H9 (cell line): ENCODE measurements around the gene KLK2. TPM values are rescaled to one million over a fixed set of nuclear protein-coding genes. Genes with fewer than 3 reads are reported as not detected.
A peak's percentile ranks its signal among the peaks of the same experiment; 100 is the strongest.

Experiments
- DNase-seq: peaks from one replicate; pipeline ENCODE4 v3.0.0-alpha.2; 2017
- H2AFZ ChIP-seq: one replicate; pipeline ENCODE4 v1.6.1; 2013; ENCODE audit warnings: mild to moderate bottlenecking, low read length, control low read depth, moderate library complexity
- H2AK5ac ChIP-seq: 2 replicates; pipeline ENCODE4 v1.6.1; 2013; ENCODE audit warnings: low read length, control low read depth, mixed read lengths; ENCODE audit not compliant: insufficient read length
- H2BK120ac ChIP-seq: one replicate; pipeline ENCODE4 v1.6.1; 2013; ENCODE audit warnings: low read depth, mild to moderate bottlenecking, low read length, control low read depth, inconsistent platforms; ENCODE audit not compliant: poor library complexity, severe bottlenecking
- H2BK12ac ChIP-seq: 2 replicates; pipeline ENCODE4 v1.6.1; 2013; ENCODE audit warnings: low read length, control low read depth, mixed read lengths, low read depth; ENCODE audit not compliant: insufficient read length
- H2BK15ac ChIP-seq: 2 replicates; pipeline ENCODE4 v1.6.1; 2013; ENCODE audit warnings: low read depth, low read length, control low read depth
- H2BK20ac ChIP-seq: one replicate; pipeline ENCODE4 v1.6.1; 2013; ENCODE audit warnings: low read depth, mild to moderate bottlenecking, low read length, control low read depth, inconsistent platforms; ENCODE audit not compliant: poor library complexity, severe bottlenecking
- H2BK5ac ChIP-seq: 2 replicates; pipeline ENCODE4 v1.6.1; 2013; ENCODE audit warnings: low read length, control low read depth, mixed read lengths; ENCODE audit not compliant: insufficient read length
- H3K14ac ChIP-seq: 2 replicates; pipeline ENCODE4 v1.6.1; 2013; ENCODE audit warnings: low read length, control low read depth; ENCODE audit not compliant: insufficient read depth
- H3K18ac ChIP-seq: 2 replicates; pipeline ENCODE4 v1.6.1; 2013; ENCODE audit warnings: low read depth, mild to moderate bottlenecking, mixed read lengths, low read length, control low read depth; ENCODE audit not compliant: insufficient read length
- H3K23ac ChIP-seq: 2 replicates; pipeline ENCODE4 v1.6.1; 2013; ENCODE audit warnings: low read length, control low read depth, mixed read lengths, low read depth; ENCODE audit not compliant: insufficient read length
- H3K23me2 ChIP-seq: 2 replicates; pipeline ENCODE4 v1.6.1; 2013; ENCODE audit warnings: low read depth, mild to moderate bottlenecking, mixed read lengths, low read length, control low read depth; ENCODE audit not compliant: insufficient read length, poor library complexity, severe bottlenecking
- H3K27ac ChIP-seq: 2 replicates; pipeline ENCODE4 v1.5.1; 2013; ENCODE audit warnings: low read length, control low read depth, mixed read lengths, low read depth; ENCODE audit not compliant: insufficient read length
- H3K27me3 ChIP-seq: 2 replicates; pipeline ENCODE4 v1.6.1; 2013; ENCODE audit warnings: low read length, control low read depth, inconsistent platforms; ENCODE audit not compliant: insufficient read depth
- H3K4ac ChIP-seq: 2 replicates; pipeline ENCODE4 v1.6.1; 2013; ENCODE audit warnings: low read depth, mild to moderate bottlenecking, control low read depth, inconsistent platforms, low read length, moderate library complexity
- H3K4me1 ChIP-seq: 2 replicates; pipeline ENCODE4 v1.6.1; 2013; ENCODE audit warnings: low read length, control low read depth, inconsistent platforms; ENCODE audit not compliant: insufficient read depth
- H3K4me2 ChIP-seq: 2 replicates; pipeline ENCODE4 v1.6.1; 2013; ENCODE audit warnings: low read length, control low read depth, mixed read lengths; ENCODE audit not compliant: insufficient read length, insufficient read depth
- H3K56ac ChIP-seq: 2 replicates; pipeline ENCODE4 v1.6.1; 2013; ENCODE audit warnings: low read depth, mild to moderate bottlenecking, mixed read lengths, low read length, control low read depth; ENCODE audit not compliant: insufficient read length
- H3K79me1 ChIP-seq: 2 replicates; pipeline ENCODE4 v1.6.1; 2013; ENCODE audit warnings: low read depth, mild to moderate bottlenecking, moderate library complexity, low read length, control low read depth, inconsistent platforms; ENCODE audit not compliant: insufficient read depth, poor library complexity, severe bottlenecking
- H3K79me2 ChIP-seq: 2 replicates; pipeline ENCODE4 v1.6.1; 2013; ENCODE audit warnings: low read length, control low read depth, inconsistent platforms; ENCODE audit not compliant: insufficient read depth
- H3K9ac ChIP-seq: 2 replicates; pipeline ENCODE4 v1.6.1; 2013; ENCODE audit warnings: low read length, control low read depth, mixed read lengths; ENCODE audit not compliant: insufficient read length; ENCODE audit errors: extremely low read depth
- H3K9me3 ChIP-seq: one replicate; pipeline ENCODE4 v1.6.1; 2013; ENCODE audit warnings: low read depth, low read length, inconsistent platforms; ENCODE audit not compliant: control insufficient read depth
- H3T11ph ChIP-seq: one replicate; pipeline ENCODE4 v1.6.1; 2013; ENCODE audit warnings: mild to moderate bottlenecking, low read length, control low read depth, inconsistent platforms
- H4K20me1 ChIP-seq: one replicate; pipeline ENCODE4 v1.6.1; 2013; ENCODE audit not compliant: control insufficient read depth, insufficient read length, insufficient read depth
- H4K5ac ChIP-seq: 2 replicates; pipeline ENCODE4 v1.6.1; 2013; ENCODE audit warnings: low read depth, mild to moderate bottlenecking, mixed read lengths, low read length, control low read depth; ENCODE audit not compliant: insufficient read length
- H4K8ac ChIP-seq: replicated peaks from 2 replicates; pipeline ENCODE4 v1.6.1; 2013; ENCODE audit warnings: low read length, control low read depth, mixed read lengths, low read depth; ENCODE audit not compliant: insufficient read length
- H4K91ac ChIP-seq: 2 replicates; pipeline ENCODE4 v1.6.1; 2013; ENCODE audit warnings: low read depth, mild to moderate bottlenecking, moderate library complexity, mixed read lengths, low read length, control low read depth; ENCODE audit not compliant: insufficient read length
- H3K27ac Mint-ChIP-seq, 3 experiments: 2 replicates in 2 of 3; 3 replicates in 1 of 3; pipeline ENCODE4 v1.8.0; 2020 to 2021; ENCODE audit warnings: mixed read lengths in 3 of 3, mild to moderate bottlenecking in 1 of 3, moderate library complexity in 1 of 3
- H3K27me3 Mint-ChIP-seq: 2 replicates; pipeline ENCODE4 v1.8.0; 2021; ENCODE audit warnings: low read depth, mild to moderate bottlenecking, moderate library complexity, mixed read lengths
- H3K36me3 Mint-ChIP-seq, 3 experiments: 2 replicates in 2 of 3; 3 replicates in 1 of 3; pipeline ENCODE4 v1.8.0; 2020 to 2021; ENCODE audit warnings: low read depth in 3 of 3, mixed read lengths in 3 of 3; ENCODE audit not compliant: insufficient read depth in 1 of 3
- H3K4me1 Mint-ChIP-seq, 2 experiments: 2 replicates each; pipeline ENCODE4 v1.8.0; 2020; ENCODE audit warnings: mixed read lengths in 2 of 2
- H3K4me3 Mint-ChIP-seq, 2 experiments: 2 replicates in 1 of 2; 3 replicates in 1 of 2; pipeline ENCODE4 v1.8.0; 2020 to 2021; ENCODE audit warnings: mild to moderate bottlenecking in 2 of 2, mixed read lengths in 2 of 2, moderate library complexity in 1 of 2
- H3K9me3 Mint-ChIP-seq, 2 experiments: 2 replicates in 1 of 2; 3 replicates in 1 of 2; pipeline ENCODE4 v1.8.0; 2020; ENCODE audit warnings: mild to moderate bottlenecking in 2 of 2, mixed read lengths in 2 of 2, moderate library complexity in 1 of 2
- CTCF ChIP-seq: fragments of 200-600 bp; sonication (generic); conservative IDR thresholded peaks from 3 replicates; pipeline ENCODE4 v1.8.0; 2021; ENCODE audit warnings: antibody characterized with exemption, mild to moderate bottlenecking
- WGBS: extraction: QIAGEN DNeasy Blood & Tissue Kit; methylation state at CpG from one replicate; pipeline ENCODE4 v1.1.7; 2013; ENCODE audit warnings: missing lambda C conversion rate, low lambda C conversion rate, mixed read lengths; ENCODE audit not compliant: insufficient read length; ENCODE audit errors: extremely low coverage; 5-methylcytosine and 5-hydroxymethylcytosine counted together
- total RNA-seq: library from RNA; stranded (reverse); gene quantifications from 2 replicates; pipeline ENCODE4 v1.2.1, GENCODE V29; 2021

The KLK2 gene
- total RNA-seq, 1 experiment from 2014 or later = not detected

GRCh38 chr19:50837300-50837699 is 35.9 kb upstream of the KLK2 start:
- H2BK15ac ChIP-seq = no peak overlapping the region
- no peak overlapping the region for H4K91ac ChIP-seq
- H4K5ac ChIP-seq = no peak overlapping the region
- H3K4me1 Mint-ChIP-seq = peaks cover 13 to 26% of the 10 kb centered on the region in 2 experiments
- H2AFZ ChIP-seq = no peak overlapping the region
- no peaks in the 10 kb centered on the region for H3K79me2 ChIP-seq
- H3K23me2 ChIP-seq = peaks cover 4% of the 10 kb centered on the region
- H3K79me1 ChIP-seq = no peaks in the 10 kb centered on the region
- no peaks in the 10 kb centered on the region for H4K20me1 ChIP-seq
- H2BK12ac ChIP-seq = no peak overlapping the region
- no peak overlapping the region for H3K27ac ChIP-seq
- H3K56ac ChIP-seq = no peak overlapping the region
- peaks cover 2% of the 10 kb centered on the region; the same call in 1 of the 2 replicates for H3K27me3 ChIP-seq
- H3K36me3 Mint-ChIP-seq = no peaks in the 10 kb centered on the region
- H3K23ac ChIP-seq = no peak overlapping the region
- no peak overlapping the region for H4K8ac ChIP-seq
- no peaks in the 10 kb centered on the region for H3K9me3 ChIP-seq
- no peak for DNase-seq
- H3K18ac ChIP-seq = no peak overlapping the region
- no peak overlapping the region for H3K4ac ChIP-seq
- H3K4me3 Mint-ChIP-seq = peak overlapping the region in 1 of 2 experiments; percentile 18; a peak in 4 of 5 replicates
- WGBS = no CpG with 5 or more reads among the region's 10 CpGs
- TF ChIP-seq CTCF = no peak
- no peak overlapping the region for H2AK5ac ChIP-seq
- H3K4me2 ChIP-seq = no peak overlapping the region
- H3K9ac ChIP-seq = no peak overlapping the region
- no peak overlapping the region for H2BK5ac ChIP-seq
- no peaks in the 10 kb centered on the region for H3K4me1 ChIP-seq
- H2BK20ac ChIP-seq = no peak overlapping the region
- H3K27me3 Mint-ChIP-seq = peaks cover 77% of the 10 kb centered on the region
- no peak overlapping the region for H3T11ph ChIP-seq
- H3K9me3 Mint-ChIP-seq = no peaks in the 10 kb centered on the region; a peak in 3 of 5 replicates
- H2BK120ac ChIP-seq = no peak overlapping the region
- H3K27ac Mint-ChIP-seq = no peak overlapping the region; a peak in 1 of 7 replicates
- H3K14ac ChIP-seq = no peak overlapping the region
